ENCODE measurements around the gene P4HB.

P4HB gene

DNA sequence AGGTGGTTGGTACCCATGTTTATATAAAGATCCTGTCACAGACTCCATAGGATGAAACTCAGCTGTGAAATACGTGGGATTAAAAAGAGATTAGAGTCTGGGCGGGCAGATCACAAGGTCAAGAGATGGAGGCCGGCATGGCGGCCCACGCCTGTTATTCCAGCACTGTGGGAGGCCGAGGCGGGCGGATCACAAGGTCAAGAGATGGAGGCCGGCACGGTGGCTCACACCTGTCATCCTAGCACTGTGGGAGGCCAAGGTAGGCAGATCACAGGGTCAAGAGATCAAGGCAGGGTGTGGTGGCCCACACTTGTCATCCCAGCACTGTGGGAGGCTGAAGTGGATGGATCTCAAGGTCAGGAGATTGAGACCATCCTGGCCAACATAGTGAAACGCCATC lies 35.1 kb upstream of the P4HB start:
- DNase-seq: no peak

DNA sequence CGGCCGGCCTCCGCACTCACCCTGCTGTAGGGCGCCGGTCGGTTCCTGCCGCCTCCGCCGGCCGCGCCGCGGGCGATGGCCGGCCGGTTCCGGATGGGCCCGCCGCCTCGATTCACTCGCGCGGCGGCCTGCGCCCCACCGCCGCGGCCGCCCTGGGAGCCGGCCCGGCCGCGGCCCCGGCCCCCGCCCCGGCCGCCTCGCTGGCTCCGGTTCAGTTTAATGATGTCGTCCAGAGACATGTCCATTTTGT lies 30.9 kb upstream of the P4HB start:
- no peak for DNase-seq

- DNase-seq: no peak
These were observed 30.3 kb upstream of the P4HB start for GRCh38 chr17:81890447-81891302.

DNA sequence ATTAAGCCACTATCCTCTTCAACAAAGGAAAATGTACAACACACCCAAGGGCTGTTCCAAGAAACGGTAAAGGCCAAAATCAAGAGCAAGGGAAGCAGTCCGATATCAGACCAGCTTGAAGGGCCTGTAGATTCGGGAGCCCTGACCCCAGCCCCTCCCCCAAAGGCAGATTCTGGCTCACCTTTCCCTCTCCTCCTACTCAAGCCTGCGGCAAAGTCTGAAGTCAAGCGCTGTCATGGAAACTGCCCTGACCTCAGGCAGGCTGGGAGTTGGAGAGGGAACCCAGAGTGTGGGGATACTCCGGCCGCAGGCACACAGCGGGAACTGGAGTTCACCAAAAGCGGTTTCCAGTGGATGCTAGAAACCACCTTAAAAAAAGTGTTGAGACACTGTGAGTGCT lies 29.3 kb upstream of the P4HB start:
- DNase-seq: no peak

DNA sequence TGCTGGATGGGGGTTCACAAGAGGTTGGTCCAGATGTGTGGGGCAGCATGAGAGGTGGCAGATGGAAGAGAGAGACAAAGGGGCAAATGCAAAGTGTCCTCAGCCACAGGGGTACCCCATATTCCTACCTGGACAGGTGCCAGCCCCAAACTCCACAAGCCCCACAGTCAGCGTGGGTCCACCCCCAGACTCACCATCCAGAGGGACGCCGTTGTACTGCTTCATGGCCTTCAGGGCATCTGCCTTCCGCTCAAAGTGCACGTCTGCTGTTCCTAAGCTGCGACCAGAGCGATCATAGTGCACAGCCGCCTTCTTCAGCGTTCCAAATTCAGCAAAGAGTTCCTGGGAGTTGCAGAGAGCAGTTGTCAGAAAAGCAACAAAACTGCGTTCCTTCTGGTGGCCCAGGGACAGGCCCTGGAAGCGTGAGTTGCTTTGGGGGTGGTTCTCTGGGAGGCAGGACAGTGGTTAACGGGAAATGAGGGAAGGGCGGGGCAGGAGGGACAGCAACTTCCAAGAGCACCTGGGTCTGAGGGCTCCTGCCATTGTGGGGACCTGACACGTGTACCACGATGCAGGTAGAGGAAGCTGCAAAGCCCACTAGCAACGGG lies 28.8 kb upstream of the P4HB start:
- no peak for DNase-seq

GRCh38 chr17:81888105-81888987 lies 28.0 kb upstream of the P4HB start:
- no peak for DNase-seq

DNA sequence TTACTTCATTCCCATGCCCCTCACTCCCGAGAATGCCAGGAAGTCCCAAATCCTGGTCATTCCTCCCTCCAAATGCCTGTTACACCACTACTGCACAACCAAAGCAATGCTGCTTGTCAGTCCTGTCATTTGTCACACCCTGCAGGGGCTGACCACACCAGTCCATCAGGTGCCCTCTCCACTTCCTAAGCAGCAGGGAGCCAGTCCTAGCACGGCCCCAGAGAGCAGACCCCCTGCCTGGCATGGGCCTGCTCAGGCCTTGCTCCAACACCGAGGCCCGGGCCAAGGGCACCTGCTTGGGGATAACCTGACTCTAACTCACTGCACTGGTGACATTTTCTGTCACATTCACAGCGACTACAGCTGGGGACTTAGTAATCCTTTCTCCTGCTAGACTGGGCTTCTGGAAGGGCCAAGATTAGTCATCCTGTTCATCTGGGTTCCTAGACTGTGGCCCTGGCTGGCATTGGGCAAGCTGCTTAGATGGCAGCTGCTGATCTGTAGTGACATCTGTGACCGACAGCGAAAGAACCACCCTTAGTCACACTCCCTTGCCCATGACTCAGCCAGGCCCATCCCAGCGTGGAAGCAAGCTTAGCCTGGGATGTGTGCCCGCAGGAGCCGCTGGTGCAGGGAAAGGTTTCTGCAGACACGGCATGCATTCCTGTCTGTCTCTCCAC lies 25.7 kb upstream of the P4HB start:
- peak; percentile 83 for DNase-seq

- DNase-seq: no peak
These were observed 25.1 kb upstream of the P4HB start for GRCh38 chr17:81885454-81885853.

GRCh38 chr17:81884968-81885367 lies 24.6 kb upstream of the P4HB start:
- no peak for DNase-seq

- no peak for DNase-seq
These were observed 24.2 kb upstream of the P4HB start for GRCh38 chr17:81884520-81884919.

GRCh38 chr17:81879121-81879520 lies 18.8 kb upstream of the P4HB start:
- no peak for DNase-seq

GRCh38 chr17:81878294-81878693 lies 18.0 kb upstream of the P4HB start:
- no peak for DNase-seq

DNA sequence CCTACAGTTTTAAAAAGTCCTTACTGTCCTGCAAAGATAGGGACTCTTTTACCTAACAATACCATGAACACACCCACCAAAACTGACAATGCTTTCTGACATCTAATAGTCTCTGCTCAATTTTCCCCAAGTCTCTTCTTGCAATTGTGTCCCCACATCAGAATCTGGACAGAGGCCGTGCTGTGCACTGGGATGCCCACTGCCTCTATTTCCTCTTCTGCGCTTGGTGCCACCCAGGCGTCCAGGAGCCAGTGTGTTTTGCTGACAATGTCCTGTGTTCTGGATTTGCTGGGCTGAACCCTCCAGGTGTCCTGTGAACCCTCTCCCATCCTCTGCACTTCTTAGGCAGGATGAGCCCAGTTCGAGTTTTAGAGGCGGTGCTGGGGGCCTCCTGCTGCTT lies 17.2 kb upstream of the P4HB start:
- no peak for DNase-seq

DNA sequence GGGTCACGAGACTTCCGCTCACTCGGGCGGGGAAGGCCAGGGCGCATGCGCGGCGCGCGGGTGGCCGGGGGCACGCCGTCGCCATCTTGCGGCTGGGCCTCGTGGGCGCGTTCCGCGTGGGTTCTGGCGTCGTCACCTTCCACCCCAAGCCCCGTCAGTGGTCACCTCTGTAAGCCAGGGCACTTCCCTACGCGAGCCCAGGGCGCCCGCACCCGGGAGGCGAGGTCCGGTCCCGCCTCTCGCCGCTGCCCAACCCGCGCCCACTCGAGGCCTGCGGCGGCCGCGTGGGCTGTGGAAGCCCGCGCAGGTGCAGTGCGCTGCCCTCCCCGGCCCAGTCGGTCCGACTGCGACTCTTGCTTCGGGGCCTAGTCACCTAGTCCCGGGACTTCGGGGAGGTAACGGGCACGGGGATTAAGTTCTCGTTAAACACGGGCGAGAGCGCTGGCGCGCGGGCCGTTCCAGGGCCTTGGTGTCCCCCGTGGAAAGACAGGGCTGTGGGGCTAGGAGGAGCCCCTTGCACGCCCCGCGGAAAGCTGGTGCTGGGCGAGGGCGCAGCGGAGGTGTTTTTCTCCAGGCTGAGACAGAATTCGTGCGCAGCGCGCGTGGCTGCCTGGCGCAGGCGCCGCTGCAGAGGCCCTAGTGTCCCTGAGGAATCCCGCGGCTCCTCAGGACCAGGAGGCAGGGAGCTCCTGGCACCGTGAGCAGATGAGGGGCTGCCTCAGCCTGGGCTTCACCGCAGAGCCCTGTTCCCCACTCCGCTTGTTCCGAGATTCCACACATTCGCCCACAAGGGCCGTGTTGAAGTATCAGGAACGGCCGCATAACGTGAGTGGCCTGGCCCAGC lies 11.3 kb upstream of the P4HB start:
- DNase-seq: peak; percentile 78

GRCh38 chr17:81870981-81871386 lies 10.6 kb upstream of the P4HB start, which contains the start of gene ARHGDIA:
ARHGDIA (minus strand) TSS chr17:81871337; CDS start chr17:81869930, 1,407 bp downstream.
- no peak for DNase-seq

GRCh38 chr17:81870131-81870980 lies 10.0 kb upstream of the P4HB start:
- peak; percentile 15 for DNase-seq

DNA sequence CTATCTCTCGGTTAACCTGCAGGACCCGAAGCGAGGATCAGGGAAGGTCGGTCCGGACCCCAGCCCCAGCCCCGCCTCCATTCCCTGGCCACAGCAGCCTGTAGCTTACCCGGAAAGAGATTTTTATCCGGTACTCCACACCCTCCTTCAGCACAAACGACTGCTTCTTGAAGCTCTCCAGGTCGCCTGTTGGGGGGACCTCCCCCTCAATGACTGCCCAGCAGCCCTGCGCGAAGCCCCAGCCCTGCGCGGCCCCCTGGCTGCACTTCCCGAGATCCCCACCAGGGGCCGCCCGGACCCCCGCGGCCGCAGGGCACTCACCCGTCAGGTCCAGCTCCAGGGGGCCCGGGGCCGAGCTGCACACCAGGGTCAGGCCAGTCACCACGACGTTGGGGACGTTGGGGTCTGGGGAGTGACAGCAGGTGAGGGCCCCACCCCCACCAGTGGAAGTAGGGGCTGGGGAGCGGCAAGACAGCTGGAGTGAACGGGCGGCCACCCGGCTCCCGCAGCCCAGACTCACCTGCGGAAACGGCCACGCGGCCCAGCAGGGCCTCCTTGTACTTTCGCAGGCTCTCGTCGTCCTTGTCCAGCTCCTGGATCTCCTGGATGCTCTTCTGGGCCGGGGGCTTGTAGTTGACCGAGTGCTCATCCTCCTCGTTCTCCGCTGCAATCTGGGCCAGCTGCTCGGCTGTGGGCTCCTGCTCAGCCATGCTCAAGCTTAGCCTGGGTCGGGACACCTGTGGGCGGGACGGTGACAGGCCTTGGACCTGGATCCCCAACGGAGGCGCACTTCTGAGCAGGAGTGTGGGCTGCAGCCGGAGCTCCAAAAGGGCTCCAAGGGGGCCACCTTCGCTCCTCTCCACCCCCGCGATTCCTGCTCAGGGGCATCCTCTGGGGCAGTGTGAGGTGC lies 9.1 kb upstream of the P4HB start:
- peak; percentile 23 for DNase-seq

GRCh38 chr17:81868674-81869220 lies 8.4 kb upstream of the P4HB start:
- no peak for DNase-seq

DNA sequence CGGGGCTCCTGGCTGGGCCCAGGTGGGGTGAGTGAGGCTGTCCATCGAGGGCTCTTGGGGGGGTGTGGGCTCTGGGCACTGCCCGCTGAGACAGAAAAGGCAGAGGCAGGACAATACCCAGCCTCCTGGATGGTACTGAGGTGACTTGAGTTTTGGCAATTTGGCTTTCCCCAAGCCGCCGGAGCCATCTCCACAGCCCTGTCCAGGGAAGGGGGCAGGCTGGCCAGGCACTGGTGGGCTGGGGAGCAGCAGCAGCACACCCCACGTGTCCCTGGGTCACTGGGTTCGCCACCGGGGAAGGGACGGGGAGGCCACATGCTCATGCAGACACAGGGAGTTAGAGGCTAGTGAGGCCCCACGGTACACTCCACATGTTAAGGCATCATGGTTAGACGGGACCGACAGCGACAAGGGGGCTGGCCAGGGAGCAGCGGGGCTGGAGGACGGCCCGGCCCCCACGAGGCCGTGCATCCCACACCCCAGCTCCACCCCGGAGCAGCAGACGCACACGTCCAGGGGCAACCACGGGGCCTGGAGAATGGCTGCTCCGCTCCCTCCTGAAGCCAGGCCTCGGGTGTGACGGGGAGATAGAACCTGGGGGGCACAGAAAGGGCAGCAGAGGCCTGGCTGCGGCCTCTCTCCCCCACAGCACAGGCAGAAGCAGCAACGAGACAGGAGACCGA lies 7.8 kb upstream of the P4HB start:
- DNase-seq: no peak

All from MV-4-11 (cell line).